HUES6 (cell line): ENCODE results near the gene KRTAP4-4.
"Not testable (repeated sequence)": the region's sequence is repeated elsewhere in the genome, so short reads cannot be mapped to it uniquely, and the experiment has no call there.

Source experiments
- H3K27ac ChIP-seq: 2 replicates; pipeline ENCODE4 v1.7.0; 2013; ENCODE audit warnings: low read depth, mild to moderate bottlenecking, low read length, inconsistent platforms
- H3K27me3 ChIP-seq: 2 replicates; pipeline ENCODE4 v1.6.1; 2013; ENCODE audit warnings: low read length; ENCODE audit not compliant: control insufficient read depth, insufficient read depth
- H3K36me3 ChIP-seq: 2 replicates; pipeline ENCODE4 v1.6.1; 2013; ENCODE audit warnings: low read length; ENCODE audit not compliant: control insufficient read depth, insufficient read depth
- H3K4me1 ChIP-seq: 2 replicates; pipeline ENCODE4 v1.6.1; 2013; ENCODE audit warnings: low read length; ENCODE audit not compliant: control insufficient read depth, insufficient read depth
- H3K4me3 ChIP-seq: 2 replicates; pipeline ENCODE4 v1.5.1; 2013; ENCODE audit warnings: low read depth, low read length
- H3K9ac ChIP-seq: one replicate; pipeline ENCODE4 v1.6.1; 2013; ENCODE audit warnings: mild to moderate bottlenecking, low read length
- H3K9me3 ChIP-seq: 2 replicates; pipeline ENCODE4 v1.6.1; 2013; ENCODE audit warnings: low read depth, low read length; ENCODE audit not compliant: control insufficient read depth, insufficient read depth

Gene KRTAP4-4

DNA sequence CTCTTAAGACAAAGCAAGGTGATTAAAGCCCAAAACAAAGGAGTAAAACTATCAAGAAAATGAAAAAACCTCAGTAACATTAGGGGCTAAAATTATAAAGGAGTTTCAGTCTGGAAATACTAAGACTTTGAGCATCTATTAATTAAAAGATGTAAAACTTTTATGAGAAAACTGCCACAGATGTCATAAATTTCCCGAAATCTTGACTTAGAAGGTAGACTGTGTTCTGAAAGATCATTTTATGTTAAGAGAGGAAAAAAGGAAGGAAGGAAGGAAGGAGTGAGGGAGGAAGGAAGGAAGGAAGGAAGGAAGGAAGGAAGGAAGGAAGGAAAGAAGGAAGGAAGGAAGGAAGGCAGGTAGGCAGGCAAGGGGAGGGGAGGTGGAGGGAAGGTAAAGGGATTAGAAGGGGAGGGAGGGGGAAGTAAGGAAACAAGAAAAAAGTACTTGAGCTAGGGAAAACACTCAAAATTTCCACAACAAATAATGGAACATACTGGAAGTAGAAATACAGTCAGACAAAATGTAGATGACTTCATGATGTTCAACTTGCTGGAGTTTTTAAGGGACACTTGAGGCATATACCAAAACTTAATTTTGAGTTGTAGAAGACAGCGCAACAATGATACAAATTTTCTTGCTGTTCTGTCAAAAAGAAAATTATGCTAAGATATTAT, 12.9 kb downstream of the KRTAP4-4 start:
- no peaks in the 10 kb centered on the region; the same call in 1 of the 2 replicates for H3K27me3 ChIP-seq
- H3K36me3 ChIP-seq, result no peaks in the 10 kb centered on the region
- no peak overlapping the region for H3K9ac ChIP-seq
- no peaks in the 10 kb centered on the region for H3K4me1 ChIP-seq
- H3K4me3 ChIP-seq, result no peak overlapping the region
- no peak overlapping the region for H3K27ac ChIP-seq
- H3K9me3 ChIP-seq, result peaks cover 6% of the 10 kb centered on the region

DNA sequence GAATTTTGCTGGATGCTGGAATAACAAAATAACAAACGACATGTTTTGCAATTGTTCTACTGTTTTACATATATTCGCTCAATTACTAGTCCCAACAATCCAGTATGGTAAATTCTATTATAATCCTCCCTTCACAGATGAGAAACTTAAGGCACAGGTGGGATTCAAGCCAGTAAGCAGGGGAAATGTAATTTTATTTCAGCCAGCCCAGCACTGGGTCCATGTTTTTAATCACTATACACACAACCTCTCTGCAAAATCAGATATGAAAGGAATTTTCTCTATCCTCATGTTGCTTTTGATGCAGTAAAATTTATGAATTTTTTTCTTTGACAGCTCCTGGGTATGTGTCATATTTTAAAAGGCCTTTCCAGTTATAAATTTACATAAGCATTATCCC, 15.3 kb downstream of the KRTAP4-4 start:
- H3K27ac ChIP-seq, result no peak overlapping the region
- no peak overlapping the region for H3K9ac ChIP-seq
- no peak overlapping the region for H3K4me3 ChIP-seq
- peaks cover 17% of the 10 kb centered on the region for H3K9me3 ChIP-seq
- no peaks in the 10 kb centered on the region for H3K4me1 ChIP-seq
- no peaks in the 10 kb centered on the region for H3K36me3 ChIP-seq
- H3K27me3 ChIP-seq, result no peaks in the 10 kb centered on the region; the same call in 1 of the 2 replicates

DNA sequence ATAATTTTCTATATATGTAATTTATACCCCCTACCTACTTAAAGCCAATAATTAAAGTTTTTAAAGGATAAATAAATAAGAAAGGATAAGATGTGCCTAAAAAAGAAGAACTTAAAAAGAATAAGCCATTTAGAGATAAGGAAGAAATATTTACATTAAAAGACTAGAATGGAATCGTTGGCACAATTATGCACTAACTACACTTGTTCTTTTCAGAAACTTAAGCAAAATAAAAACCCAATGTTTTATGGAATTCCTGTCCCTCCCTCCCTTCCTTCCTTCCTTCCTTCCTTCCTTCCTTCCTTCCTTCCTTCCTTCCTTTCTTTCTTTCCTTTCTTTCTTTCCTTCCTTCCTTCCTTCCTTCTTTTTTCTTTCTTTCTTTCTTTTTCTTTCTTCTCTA, 15.7 kb downstream of the KRTAP4-4 start:
- Histone ChIP-seq H3K4me1 (no peaks in the 10 kb centered on the region), H3K9me3 (peaks cover 21% of the 10 kb centered on the region), H3K27me3 (no peaks in the 10 kb centered on the region; the same call in 1 of the 2 replicates), H3K27ac (no peak overlapping the region), H3K36me3 (no peaks in the 10 kb centered on the region), H3K9ac (no peak overlapping the region), H3K4me3 (no peak overlapping the region)

DNA sequence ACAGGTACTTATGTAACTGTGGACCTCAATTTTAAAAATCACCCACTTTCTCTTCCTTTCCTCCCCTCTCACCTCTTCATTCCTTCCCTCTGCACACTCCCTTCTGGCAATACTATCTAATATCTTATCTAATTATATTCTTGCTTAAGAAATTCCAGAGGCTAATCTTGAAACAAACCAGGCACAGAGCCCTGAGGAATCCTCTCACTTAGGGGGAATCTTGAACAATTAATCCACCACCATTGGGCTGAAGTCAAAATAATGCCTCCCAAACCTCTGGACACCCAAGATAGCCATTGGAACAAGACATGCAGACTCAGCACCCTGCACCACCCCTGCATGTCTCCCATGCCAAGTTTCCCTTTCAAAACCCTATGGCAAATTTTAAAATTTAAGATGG, 19.2 kb downstream of the KRTAP4-4 start:
- Histone ChIP-seq H3K4me3 (no peak overlapping the region), H3K27me3 (no peaks in the 10 kb centered on the region), H3K36me3 (no peaks in the 10 kb centered on the region), H3K9ac (no peak overlapping the region), H3K4me1 (no peaks in the 10 kb centered on the region), H3K27ac (no peak overlapping the region), H3K9me3 (peaks cover 24% of the 10 kb centered on the region)

DNA sequence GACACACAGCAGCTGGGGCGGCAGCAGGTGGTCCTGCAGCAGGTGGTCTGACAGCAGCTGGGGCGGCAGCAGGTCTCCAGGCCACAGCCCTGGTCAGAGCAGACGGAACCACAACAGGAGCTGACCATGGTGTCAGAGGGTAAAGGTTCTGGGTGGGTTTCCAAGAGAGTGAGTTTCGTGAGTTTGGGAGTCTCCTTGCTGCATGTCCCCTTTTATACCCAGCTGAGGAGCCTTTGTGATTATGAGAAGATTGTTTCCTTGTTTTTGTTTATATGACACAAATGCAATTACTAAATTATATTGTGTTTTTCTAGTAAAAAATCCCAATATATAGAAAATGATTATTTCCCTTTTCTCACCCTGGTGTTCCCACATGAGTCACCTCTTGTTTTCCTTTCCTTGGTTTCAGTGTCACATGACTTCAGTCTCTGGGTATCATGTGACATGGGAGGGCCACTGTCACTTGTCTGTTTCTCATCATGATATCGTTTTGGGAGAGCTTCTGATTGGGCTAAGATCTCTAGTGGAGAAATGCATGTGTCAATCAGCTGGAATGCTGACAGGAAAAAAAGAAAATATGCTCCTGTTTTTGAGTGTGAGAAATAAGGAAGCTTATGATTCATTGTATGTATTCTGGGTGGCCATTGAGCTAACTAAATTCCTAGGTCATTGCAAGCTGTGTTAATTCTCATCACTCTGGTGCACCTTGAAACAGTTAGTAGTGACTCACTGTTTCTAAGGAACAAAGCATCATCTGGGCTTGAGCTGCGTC, 20.0 kb downstream of the KRTAP4-4 start, which contains the start of gene KRTAP4-6:
TSS of gene KRTAP4-6 (minus strand) at position 185 of the 772 bp plus-strand sequence. CDS start at position 128, 57 bp downstream.
- Histone ChIP-seq H3K4me1 (no peaks in the 10 kb centered on the region), H3K9me3 (peaks cover 24% of the 10 kb centered on the region), H3K36me3 (no peaks in the 10 kb centered on the region), H3K4me3 (no peak within 1 kb of the TSS), H3K27me3 (no peaks in the 10 kb centered on the region), H3K9ac (no peak within 1 kb of the TSS), H3K27ac (no peak within 1 kb of the TSS)

DNA sequence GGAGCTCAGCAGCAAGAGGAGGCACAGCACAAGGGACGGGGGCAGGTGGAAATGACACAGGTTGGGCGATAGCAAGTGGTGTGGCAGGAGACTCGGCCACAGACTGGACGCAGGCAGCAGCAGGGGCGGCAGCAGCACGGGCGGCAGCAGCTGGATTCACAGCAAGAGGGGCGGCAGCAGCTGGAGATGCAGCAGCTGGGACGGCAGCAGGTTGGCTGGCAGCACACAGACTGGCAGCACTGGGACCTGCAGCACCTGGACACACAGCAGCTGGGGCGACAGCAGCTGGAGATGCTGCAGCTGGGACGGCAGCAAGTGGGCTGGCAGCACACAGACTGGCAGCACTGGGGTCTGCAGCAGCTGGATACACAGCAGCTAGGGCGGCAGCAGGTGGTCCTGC, 20.7 kb downstream of the KRTAP4-4 start:
- not testable (repeated sequence) for H3K27me3 ChIP-seq, H3K27ac ChIP-seq, H3K4me1 ChIP-seq, H3K36me3 ChIP-seq, H3K4me3 ChIP-seq, H3K9ac ChIP-seq
- H3K9me3 ChIP-seq, result peaks cover 24% of the 10 kb centered on the region

DNA sequence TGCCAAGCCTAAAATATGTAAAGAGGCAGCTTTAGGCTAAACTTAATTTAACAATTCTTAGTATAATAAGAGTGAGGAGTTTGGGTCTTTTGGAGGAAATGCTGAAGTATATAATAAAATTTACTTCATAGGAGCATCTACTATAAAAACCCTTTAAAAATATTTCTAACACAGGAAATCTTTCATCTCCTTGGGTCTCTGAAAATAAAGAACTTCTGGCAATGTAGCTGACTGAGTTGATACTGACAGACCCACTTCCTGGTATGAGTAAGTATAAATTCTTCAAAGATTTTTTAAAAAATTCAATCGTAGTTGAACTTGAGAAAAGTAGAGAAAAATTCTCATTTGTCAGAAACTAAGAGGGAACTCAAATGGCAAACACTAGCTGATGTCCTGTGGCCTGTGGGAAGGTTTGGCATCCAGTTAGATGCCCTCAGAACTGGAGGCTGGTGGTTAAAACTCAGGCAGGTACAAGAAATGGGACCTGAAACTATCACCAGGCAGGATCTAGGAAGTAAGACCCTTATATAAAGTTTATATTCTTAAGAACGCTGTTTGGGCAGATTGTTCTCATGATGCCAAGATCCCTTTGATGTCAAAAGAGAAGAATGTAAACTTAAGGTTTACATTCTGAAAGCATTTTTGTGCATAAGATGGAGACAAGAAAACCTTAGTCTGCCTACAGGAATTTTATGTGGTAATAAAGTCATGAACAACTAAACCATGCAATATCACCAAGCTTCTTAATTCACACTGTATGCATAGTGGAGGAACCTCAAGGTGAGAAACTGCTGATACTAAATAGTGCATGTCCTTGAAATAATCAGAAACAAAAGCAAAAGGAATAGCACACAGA, 26.4 kb downstream of the KRTAP4-4 start:
- no peaks in the 10 kb centered on the region for H3K4me1 ChIP-seq
- no peaks in the 10 kb centered on the region for H3K9me3 ChIP-seq
- H3K36me3 ChIP-seq, result no peaks in the 10 kb centered on the region
- H3K27me3 ChIP-seq, result no peaks in the 10 kb centered on the region
- no peak overlapping the region for H3K9ac ChIP-seq
- H3K4me3 ChIP-seq, result no peak overlapping the region
- no peak overlapping the region for H3K27ac ChIP-seq

DNA sequence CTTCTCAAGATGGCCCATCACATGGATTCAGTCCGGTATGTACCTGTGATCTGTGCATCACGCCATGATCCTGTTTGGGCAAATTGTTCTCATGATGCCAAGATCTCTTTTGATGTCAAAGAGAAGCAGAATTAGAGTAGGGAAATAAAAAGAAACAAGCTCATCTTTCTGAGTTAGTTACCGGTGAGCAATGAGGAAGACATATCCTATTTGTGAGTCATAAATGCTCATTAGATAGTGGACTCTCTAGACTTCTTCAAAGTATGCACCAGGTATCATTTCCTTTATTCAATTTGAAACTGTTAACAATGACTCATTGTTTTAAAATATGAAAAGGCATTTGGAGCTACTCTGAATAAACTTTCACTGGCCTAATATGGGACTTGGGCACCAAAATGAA, 28.6 kb downstream of the KRTAP4-4 start:
- H3K27ac ChIP-seq, result no peak overlapping the region
- H3K4me3 ChIP-seq, result no peak overlapping the region
- H3K9ac ChIP-seq, result no peak overlapping the region
- H3K9me3 ChIP-seq, result no peaks in the 10 kb centered on the region
- no peaks in the 10 kb centered on the region for H3K27me3 ChIP-seq
- H3K36me3 ChIP-seq, result no peaks in the 10 kb centered on the region
- no peaks in the 10 kb centered on the region for H3K4me1 ChIP-seq

DNA sequence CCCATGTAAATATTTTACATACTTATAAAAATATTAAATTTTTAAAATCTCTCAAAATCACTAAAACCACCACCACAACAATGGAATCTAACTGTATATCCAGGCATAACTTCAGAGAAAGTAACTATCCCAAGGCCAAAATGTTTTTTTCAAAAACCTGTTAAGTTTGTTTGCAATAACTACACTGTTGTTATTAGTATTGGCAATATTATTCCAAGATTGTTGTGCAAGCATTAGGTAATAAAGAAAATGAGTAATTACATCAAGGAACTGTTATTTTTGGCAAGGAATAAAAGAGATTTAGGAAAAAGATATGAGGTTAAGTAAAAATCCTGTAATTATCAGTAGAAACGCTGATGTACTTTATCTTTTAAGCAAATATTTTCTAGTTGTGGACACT, 33.2 kb downstream of the KRTAP4-4 start:
- H3K4me1 ChIP-seq, result no peaks in the 10 kb centered on the region
- H3K36me3 ChIP-seq, result no peaks in the 10 kb centered on the region
- no peak overlapping the region for H3K27ac ChIP-seq
- no peak overlapping the region for H3K9ac ChIP-seq
- H3K27me3 ChIP-seq, result no peaks in the 10 kb centered on the region
- H3K9me3 ChIP-seq, result no peaks in the 10 kb centered on the region
- H3K4me3 ChIP-seq, result no peak overlapping the region

DNA sequence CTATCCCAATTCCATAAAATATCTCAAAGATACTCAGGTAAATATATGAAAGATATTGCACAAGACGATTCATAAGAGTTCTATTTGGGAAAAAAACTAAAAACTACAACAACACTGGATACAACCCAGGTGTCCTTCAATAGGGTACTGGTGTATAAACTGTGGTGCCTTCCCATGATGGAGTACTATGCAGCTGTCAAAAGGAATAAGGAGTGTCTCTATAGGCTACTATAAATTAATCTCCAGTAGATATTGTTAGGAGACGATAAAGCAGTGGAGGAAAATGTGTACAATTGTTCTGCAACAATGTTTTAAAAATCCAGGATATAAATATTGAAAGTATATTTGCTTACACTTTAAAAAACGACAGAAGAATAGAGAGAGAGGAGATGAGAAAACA, 34.1 kb downstream of the KRTAP4-4 start:
- Histone ChIP-seq H3K4me3 (no peak overlapping the region), H3K27ac (no peak overlapping the region), H3K9ac (no peak overlapping the region), H3K9me3 (no peaks in the 10 kb centered on the region), H3K27me3 (no peaks in the 10 kb centered on the region), H3K36me3 (no peaks in the 10 kb centered on the region), H3K4me1 (no peaks in the 10 kb centered on the region)

DNA sequence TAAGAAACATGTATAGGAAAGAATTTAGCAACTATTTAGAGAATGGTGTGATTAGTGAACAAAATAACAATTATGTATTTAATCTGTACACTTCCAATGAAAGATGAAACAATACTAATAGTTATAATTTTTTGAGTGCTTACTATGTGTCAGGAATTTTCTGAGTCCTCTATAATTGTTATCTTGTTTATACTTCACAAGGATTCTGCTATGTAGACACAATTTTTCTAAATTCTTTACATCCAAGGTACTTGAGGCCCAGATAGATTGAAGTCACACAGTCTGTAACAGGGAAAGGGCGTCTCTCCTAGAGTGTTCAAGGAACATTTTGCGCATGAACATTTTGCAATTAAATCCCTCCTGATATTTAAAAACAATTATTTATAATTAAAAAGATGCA, 35.5 kb downstream of the KRTAP4-4 start:
- no peaks in the 10 kb centered on the region for H3K4me1 ChIP-seq
- H3K27me3 ChIP-seq, result no peaks in the 10 kb centered on the region
- no peak overlapping the region for H3K27ac ChIP-seq

More for the DNA sequence above, 35.5 kb downstream of the KRTAP4-4 start:
- Histone ChIP-seq H3K4me3 (no peak overlapping the region), H3K9ac (no peak overlapping the region), H3K9me3 (no peaks in the 10 kb centered on the region), H3K36me3 (no peaks in the 10 kb centered on the region)
